GM18870 (cell line): ENCODE results near the gene TTC3.

Experiments used
- ATAC-seq: cut with Tn5 transposase; IDR thresholded peaks from one replicate; pipeline ENCODE4 v1.9.1; 2021; ENCODE audit warnings: moderate library complexity; ENCODE audit not compliant: unreplicated experiment

TTC3 gene

DNA sequence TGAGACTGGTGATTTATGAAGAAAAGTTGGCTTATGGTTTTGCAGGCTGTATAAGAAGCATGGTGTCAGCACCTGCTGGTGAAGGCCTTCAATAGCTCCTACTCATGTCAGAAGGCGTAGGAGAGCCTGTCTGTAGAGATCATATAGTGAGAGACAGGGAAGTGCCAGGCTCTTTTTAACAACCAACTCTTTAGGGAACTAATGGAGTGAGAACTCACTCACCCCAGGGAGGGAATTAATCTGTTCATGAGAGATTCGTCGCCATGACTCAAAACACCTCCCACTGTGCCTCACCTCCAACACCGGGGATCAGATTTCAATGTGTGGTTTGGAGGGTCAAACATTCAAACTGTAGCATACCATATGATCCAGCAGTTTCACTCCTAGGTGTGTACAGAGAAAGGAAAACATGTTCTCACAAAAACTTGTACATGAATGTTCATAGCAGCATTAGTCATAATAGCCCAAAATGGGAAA lies 72.6 kb downstream of the TTC3 start:
- ATAC-seq: no peak

DNA sequence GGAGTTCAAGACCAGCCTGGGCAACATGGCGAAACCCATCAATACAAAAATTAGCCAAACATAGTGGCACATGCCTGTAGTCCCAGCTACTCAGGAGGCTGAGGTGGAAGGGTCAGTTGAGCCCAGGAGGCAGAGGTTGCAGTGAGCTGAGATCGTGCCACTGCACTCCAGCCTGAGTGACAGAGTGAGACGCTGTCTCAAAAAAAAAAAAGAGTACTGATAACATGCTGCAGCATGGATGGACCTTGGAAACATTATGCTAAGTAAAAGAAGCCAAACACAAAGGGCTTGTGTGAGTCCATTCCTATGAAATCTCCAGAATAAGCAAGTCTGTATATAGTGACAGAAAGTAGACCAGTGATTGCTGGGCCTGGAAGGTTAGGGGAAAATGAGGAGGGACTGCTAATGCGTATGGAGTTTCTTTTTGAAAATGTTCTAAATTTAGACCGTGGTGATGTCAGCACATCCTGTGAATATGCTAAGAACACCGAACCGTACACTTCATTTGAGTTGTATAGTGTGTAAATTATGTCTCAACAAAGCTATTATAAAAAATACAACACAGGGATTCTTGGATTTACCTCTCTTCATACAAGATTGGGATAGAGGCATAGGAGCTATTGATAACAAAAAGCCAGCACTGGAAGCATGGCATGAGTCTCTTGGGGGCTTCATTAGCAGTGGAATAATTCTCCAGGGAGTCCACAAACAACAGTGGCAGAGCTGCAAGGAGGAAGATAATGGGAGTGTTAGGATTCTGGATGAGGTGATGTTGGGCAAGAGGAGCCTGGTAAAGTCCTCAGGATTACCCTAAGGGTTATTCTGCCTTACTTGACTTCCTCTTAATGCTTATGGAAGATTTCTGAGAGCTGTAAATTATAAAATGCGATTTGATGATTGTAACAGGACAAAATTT lies 73.5 kb downstream of the TTC3 start:
- no peak for ATAC-seq

DNA sequence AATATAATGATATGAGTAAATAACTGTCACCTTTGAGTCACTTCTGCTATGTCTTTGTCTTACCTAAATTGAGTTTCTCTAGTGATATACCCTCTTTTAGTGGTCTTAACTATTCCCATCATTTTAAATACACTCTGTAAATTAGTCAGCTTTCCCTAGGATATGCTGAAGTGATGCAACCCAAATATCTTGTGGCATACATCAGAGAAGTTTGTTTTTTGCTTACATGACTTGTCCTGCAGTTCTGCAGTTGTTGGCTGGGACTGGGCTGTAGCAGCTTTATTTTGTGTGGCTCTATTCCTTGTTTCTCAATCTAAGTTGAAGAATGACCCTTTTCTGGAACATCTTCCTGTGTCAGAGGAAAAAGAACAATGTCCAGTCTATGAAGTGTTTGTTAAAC lies 76.4 kb downstream of the TTC3 start:
- ATAC-seq: no peak

DNA sequence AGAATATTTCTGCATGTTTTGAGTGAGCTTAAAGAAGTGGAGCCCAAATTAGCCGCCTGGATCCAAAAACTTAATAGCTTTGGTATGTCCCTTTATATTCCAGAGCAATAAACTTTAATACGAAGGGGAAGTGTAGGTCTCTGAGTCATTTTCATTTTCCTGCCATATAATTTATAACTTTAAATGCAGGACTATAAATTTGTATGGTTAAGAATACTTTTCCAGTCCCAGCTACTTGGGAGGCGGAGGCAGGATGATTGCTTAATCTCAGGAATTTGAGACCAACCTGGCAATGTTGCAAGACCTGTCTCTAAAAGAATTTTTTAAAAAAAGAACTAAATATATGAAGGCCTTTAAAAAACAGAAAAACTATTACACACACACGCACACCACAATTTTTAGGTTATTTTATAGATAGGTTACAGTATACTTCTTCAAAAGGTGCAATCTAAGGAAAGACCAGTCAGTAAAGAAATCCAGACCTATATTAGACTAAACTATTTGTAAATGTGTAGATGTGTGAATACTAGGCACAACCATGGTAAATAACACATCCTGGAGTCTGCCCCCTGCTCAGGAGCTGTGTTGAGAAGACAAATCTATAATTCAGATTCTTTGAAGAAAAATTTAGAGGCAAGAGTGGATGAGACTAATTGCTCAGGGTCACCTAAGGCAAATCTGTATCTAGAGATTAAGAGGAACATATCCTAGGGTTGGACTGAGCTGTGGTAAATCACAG lies 80.3 kb downstream of the TTC3 start:
- no peak for ATAC-seq

DNA sequence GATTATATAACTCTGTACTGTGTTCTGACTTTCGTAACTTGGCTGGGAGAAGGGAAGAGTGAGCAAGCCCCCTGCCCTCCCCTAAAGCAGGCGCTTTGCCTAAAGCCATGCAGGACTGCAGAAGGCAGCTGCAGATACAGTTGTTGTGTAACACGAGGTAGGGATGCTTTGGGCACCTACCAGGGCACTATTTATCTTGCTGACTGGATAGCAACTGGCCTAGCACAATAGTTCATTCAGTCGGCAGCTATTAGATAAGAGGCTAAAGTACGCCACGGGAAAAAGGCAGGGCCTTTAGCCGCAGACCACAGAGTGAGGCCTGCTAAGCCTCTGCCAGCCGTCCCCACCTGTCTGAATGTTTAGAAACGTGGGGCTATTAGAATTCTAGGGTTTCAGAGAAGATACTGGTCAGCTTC lies 80.9 kb downstream of the TTC3 start:
- no peak for ATAC-seq

DNA sequence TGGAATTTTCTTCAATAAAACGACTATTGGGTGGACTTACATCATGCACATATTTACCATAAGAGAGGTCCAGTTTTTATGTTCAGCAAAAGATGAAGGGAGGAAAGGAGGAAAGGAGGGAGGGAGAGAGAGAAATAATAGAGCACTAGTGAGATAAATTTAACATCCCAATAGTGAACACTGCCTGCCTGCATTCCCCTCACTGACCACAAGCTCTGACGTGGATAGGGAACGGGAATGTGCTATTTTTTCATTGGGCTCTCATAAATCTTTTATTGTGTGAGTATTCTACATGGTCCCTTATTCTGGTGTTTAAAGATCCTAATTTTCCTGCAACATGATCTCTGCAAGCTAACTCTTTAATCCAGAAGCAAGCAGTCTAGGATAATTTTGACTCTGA lies 82.1 kb downstream of the TTC3 start:
- no peak for ATAC-seq

DNA sequence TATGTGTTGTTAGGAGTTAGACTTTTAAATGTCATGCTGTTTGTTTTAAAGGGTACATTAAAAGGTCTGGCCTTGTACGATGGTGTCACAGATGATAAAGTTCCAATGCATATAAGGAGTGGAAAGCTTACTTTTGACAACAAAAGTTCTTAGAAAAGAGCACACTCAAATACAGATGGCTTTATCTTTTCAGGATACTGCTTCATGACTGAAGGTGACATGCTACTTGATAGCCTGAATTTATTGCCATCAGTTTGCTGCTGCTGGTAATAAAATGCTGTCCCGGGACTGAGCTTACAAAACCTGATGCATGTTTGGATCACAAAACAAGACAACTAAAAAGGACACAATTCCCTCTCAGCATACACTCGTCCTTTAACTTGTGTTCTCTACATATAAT lies 84.9 kb downstream of the TTC3 start:
- ATAC-seq: no peak

DNA sequence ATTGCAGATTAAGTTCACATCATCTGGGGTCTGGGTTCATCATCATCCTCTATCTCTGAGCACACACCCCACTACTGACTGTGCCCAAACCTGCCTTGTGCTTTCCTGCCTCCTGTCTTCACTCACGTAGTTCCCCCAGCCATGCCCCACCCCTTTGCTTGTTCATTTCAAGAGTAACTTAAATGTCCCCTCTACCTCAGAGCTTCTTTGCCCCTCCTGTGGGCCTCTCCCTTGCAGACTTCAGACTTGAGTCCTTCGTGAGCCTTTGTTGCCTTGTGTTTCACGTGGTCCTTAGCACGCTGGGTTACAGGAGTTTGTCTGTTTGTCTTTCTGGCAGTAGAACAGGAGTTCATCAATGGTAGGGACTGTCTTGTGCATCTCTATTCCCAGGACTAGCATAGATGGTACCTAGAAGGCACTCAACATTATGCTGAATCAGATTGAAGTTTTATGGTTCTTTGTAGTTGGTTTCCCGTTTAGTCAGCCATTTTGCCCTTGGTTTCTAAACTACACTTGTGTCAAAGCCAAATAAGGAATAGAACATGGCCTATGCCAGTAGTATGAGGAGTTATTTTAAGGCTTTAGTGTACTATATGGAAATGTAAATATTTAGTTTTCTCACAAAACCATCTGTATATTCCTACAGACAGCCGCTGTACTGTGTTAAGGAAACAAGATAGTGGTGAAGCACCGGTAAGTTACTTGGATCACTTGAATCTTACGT lies 86.2 kb downstream of the TTC3 start:
- ATAC-seq: no peak

DNA sequence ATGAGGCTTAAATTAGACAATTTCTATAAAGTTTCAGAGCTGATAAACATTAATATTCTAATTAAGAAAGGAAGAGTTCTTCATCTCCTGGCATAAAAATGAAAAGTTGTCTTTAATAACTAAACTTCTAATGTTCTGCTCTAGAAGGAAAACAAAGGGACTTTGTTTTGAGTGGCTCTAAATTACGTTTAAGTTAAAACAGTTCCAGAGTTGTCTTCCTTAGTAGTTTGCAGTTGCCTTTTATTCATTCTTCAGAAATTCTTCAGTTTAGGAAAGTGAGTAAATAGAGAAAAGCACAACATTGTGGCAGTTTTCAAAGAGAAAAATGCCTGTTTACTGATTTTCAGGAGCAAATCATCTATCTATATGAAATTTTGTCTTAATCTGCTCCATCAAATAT lies 86.9 kb downstream of the TTC3 start:
- ATAC-seq: no peak

DNA sequence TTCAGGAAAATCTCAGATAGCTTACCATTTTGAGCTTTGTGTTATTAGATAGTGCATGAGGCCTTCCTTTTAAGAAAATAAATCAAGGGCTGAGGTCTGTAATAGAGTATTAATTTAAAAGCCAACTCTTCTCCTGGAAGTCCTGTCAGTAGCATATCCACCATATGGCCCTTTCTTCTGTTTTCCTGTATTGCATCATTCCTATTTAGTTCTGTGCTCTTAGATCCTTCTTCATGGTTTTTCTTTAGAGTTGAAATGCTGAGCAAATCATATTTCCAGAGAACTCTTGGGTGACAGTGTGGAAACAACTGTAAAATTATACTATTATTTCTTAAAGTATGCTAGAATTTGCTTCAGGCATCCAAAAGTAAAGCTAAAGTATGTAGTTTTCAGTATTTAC lies 91.7 kb downstream of the TTC3 start:
- ATAC-seq: no peak

DNA sequence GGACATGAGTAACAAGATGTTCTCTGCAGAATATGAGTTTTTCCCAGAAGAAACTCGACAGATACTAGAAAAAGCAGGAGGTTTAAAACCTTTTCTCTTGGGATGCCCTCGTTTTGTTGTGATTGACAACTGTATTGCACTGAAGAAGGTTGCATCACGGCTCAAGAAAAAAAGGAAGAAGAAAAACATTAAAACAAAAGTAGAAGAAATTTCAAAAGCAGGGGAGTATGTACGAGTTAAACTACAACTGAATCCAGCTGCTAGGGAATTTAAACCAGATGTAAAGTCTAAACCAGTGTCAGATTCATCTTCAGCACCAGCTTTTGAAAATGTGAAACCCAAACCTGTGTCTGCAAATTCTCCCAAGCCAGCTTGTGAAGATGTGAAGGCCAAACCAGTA lies 92.5 kb downstream of the TTC3 start:
- ATAC-seq: no peak

DNA sequence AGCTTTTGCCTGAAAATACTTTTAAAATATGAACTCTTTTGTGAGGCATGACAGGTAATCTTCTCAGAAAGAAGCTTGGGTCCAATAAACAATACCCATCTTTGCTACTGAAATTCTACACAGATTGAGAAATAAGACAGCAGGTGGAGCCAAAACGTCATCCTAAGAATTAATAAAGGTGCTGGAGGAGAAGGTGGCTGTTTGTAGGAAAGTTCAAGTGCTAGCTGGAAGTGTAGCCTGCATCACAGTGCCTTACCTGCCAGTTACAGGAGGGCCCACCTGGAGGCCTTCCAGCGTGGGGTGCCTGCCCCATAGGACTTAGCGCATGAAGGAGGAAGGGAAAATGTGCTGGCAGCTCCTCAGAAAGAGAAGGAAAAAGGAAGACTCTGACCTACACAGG lies 93.7 kb downstream of the TTC3 start:
- no peak for ATAC-seq

DNA sequence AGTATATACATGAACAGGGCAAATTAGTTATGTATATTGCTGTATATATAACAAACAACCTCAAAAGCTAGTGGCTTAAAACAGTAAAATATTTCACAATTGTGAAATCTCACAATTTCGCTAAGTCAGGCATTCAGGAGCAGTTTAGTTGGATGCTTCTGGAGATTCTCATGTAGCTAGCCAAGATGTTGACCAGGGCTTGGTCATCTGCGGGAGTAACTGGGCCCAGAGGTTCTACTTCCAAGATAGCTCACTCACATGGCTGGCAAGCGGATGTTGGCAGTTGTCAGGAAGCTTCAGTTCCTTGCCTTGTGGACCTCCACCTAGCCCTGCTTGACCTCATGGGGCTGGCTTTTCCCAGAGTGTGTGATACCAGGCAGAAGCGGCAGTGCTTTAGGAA lies 95.6 kb downstream of the TTC3 start:
- no peak for ATAC-seq

DNA sequence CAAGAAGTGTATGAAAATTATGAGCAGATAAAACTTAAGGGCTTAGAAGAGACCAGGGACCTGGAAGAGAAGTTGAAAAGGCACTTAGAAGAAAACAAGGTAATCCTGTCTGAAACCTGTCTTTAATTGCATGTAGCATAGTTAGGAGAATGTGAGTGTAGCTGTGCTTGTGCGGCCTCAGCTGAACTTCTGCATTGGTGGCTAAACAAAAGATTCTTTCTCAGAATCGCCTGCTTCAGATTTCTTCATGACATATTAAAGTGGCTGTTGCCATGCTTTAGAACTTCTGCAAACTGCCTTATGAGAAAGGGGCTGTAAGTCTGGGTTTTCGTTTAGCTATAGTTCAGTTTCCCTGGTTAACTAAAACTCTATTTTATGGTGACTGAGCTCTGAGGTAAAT lies 99.6 kb downstream of the TTC3 start:
- ATAC-seq: no peak

DNA sequence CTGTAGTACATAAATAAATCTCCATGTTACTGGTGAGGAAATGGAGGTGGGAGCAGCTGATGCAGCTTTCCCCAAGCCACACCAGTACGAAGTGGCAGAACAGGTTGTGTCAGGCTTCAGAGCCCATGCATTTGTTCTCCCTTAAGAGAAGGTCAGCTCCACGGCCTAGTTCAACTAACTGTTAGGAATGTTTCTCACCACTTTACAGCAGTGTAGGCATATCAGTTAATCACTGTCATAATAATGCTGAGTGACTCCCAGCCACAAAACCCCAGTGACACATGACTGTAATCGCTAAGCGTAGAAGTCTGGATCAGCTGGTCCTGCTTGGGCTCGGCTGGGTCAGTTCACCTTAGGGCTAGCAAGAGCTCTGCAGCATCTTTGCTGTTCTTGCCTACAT lies 103.7 kb downstream of the TTC3 start:
- ATAC-seq: no peak

DNA sequence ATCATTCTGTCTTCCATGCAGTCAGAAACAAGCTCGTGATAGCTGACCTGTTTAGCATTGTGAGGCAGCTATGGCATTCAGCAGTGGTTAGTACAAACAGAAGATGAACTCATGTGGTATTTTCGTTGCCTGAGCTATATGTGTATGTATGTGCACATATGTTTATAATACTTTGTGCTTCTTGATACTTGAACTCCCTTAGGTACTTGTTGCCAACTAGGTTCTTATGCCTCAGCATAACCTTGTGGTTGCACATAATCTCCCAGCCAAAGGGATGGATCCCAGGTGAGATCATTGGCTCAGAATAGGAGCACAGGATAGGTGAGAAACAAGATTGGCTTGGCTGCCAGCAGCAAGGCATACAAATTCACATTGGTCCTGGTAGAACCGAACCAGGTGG lies 108.0 kb downstream of the TTC3 start:
- ATAC-seq: no peak

DNA sequence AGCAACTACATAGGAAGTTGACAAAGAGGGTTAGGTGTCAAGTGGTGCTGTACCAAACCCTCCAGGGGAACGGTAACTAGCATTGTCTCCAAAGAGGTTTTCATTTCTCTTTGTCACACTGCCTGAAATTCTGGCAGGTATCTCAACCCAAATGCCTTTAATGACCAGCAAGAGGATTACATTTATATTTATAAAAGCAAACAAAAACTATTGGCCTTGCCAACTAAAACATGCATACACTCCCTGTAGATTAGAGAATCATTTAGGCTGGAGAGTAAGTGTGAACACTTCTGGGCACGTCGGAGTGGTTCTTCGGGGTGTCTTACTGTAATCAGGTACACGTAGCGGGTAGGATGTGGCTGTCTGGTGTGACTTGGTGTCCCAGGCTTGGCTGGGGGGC lies 109.2 kb downstream of the TTC3 start:
- no peak for ATAC-seq

DNA sequence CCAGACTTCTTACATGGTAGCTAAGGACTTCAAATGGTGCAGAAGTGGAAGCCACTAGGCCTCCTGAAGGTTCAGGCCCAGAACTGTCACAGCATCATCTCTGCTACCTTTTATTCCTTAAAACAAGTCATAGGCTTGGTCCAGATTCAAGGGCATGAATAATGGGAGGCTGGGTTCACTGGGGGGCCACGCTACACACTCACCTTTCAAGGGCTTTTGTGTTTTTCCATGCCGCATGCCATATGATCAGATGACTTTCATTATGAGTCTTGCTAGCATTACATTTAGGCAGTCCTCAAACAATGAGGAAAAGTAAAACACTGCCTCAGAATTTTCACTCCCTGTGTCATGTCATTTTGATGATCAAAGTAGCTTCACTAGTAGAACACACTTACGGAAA lies 110.7 kb downstream of the TTC3 start:
- ATAC-seq: no peak

DNA sequence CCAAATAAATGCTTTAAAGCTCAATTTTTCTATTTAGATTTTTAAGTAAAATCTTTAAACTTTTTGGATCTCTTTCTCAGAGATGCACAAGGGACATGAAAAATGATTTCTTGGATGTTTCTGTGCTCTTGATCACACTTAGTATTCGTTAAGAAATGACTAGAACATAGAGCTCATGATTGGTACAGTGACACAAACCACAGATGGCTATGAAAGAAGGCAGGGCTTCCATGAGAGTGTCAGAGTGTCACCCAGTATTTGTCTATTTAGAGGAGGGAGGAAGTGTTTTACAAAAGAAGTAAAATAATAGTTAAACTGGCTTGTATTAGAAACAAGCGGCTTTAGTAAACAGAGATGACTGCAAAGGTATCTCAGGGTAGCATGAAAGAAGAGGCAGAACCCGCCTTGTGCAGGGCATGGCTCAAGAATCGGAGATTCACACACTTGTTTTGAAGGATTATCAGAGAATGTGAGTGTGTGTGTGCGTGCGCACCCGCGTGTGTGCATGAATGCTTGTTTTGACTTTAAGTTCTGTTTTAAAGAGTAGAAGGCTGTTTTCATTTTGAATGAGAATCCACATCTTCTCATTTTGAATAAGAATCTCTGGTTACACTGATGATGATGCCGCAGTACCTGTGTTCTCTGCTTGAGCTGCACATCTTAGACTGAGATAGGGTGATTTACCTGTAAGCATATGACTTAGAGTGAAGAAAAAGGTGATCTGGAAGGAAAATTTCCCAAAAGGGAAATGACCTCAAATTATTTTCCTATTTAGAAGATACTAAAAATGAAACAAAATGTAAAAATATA lies 111.9 kb downstream of the TTC3 start:
- ATAC-seq: no peak

DNA sequence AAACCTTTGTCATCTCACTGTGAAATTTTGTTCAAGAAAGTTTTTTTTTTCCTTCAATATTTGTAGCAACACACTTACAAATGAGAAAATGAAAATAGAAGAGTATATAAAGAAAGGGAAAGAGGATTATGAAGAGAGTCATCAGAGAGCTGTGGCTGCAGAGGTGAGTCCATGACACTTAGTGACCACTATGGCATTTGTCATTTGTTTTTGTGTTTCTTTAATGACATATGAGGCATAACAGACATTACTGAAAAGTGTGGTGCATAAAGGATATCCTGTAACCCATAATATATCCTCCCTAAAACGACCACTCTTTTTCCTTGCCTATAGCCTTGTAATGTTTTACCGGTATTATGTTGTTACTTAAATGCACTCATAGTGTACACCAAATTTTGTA lies 113.9 kb downstream of the TTC3 start:
- ATAC-seq: no peak

DNA sequence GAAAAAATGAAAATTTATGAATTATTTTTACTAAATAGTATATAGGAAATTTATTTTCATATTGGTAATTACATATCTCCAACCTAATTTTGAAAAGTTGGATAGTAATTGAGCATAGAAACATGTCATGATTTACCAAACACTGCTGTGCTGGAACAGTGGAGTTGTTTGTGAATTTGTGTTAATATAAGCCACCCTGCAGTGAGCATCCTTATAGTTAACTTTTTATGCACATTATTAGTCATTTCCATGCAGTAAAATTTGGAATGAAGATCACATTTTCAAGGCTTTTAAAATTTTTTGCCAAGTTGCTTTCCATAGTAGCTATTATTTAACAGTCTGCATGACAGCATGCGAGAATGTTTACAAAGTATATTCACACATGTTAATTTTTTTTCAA lies 115.8 kb downstream of the TTC3 start:
- ATAC-seq: no peak
